ENCODE results near the gene MRRF. TPM values are rescaled to one million over a fixed set of nuclear protein-coding genes. Genes with fewer than 3 reads are reported as not detected.

Gene MRRF
- total and polyA plus RNA-seq, 2 donors = 22.7 to 42.0 TPM

DNA sequence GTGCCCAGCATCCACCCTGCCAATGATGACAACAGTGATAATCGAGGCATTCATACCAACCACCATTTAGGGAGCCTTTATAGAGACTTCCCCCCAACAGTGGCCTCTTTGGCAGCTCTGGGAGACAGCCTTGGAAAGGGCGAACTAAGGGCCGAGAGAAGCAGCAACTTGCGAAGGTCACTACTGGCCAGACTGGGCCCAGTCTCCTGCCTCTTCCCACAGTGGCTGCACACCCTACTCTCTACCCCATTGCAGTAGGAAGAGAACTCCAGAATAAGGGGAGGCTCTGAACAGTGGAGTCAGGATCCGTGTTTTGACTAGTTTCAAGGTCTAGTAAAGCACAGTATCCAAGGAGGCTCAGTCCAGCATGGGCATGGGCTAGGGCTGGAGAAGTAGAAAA lies 41.2 kb upstream of the MRRF start:
- Histone ChIP-seq H3K27ac (ENCODE audit: low read depth) (no peak overlapping the region), H3K36me3 (ENCODE audit: insufficient read depth) (no peaks in the 10 kb centered on the region), H3K4me1 (ENCODE audit: insufficient read depth) (no peaks in the 10 kb centered on the region), H3K4me3 (ENCODE audit: low read depth, low read length) (no peak overlapping the region)
- WGBS = 76% methylated on average over 5 of the region's 5 CpGs
- DNase-seq (ENCODE audit: extremely low spot score) = no peak

DNA sequence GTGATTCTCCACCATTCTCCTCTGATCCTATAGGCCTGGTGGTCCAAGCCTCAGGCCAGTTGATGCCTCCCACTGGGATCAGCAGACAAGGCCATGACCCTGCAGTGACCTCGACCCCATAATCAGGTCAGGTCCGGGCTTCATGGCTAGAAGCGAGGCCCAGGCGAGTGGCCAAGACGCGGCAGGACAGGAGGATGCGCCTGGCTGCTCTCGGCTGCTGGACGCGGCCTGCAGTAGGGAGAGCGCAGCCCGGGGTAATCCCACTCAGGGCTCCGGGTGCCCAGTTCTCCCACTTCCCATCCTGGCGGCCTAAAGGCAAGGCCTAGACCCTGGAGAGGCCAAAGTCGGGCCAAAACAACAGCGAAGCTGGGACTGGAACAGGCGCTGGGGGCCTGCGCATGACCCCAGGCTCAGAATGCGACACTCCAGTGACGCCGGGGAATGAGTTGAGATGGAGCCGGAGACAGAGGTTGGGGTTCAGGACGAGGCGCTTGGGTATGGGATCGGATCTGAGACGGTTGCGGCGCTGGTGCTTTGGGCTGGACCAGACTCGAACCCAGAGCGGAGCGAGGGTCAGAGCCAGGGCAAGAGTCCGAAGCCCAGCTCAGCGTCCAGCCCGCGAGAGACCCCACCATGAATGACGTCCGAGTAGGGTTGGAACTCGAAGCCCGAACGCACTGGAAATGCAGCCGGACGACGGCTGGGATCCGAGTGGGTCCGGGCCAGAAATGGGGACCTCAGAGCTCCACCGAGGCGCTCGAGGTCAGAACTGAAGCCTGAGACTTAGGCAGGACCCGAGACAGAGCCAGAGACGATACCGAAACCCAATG lies 39.2 kb upstream of the MRRF start:
- Histone ChIP-seq H3K4me1 (ENCODE audit: insufficient read depth) (no peaks in the 10 kb centered on the region), H3K4me3 (ENCODE audit: low read depth, low read length) (no peak overlapping the region), H3K27ac (ENCODE audit: low read depth) (no peak overlapping the region), H3K36me3 (ENCODE audit: insufficient read depth) (no peaks in the 10 kb centered on the region)
- whole genome bisulfite sequencing = 31% methylated on average over 51 of the region's 51 CpGs
- no peak for DNase-seq (ENCODE audit: extremely low spot score)

GRCh38 chr9:122226142-122226757 lies 38.4 kb upstream of the MRRF start:
- no peaks in the 10 kb centered on the region for H3K4me1 ChIP-seq (ENCODE audit: insufficient read depth)
- H3K4me3 ChIP-seq (ENCODE audit: low read depth, low read length) = no peak overlapping the region
- no peak for DNase-seq (ENCODE audit: extremely low spot score)
- WGBS = 8% methylated on average over 51 of the region's 51 CpGs
- no peaks in the 10 kb centered on the region for H3K36me3 ChIP-seq (ENCODE audit: insufficient read depth)
- H3K27ac ChIP-seq (ENCODE audit: low read depth) = no peak overlapping the region

GRCh38 chr9:122226758-122227574 lies 37.7 kb upstream of the MRRF start:
- WGBS = 11% methylated on average over 59 of the region's 59 CpGs
- Histone ChIP-seq H3K36me3 (ENCODE audit: insufficient read depth) (no peaks in the 10 kb centered on the region), H3K27ac (ENCODE audit: low read depth) (no peak overlapping the region), H3K4me1 (ENCODE audit: insufficient read depth) (no peaks in the 10 kb centered on the region), H3K4me3 (ENCODE audit: low read depth, low read length) (peak overlapping the region; percentile 36)
- no peak for DNase-seq (ENCODE audit: extremely low spot score)

- Histone ChIP-seq H3K4me3 (ENCODE audit: low read depth, low read length) (peak overlapping the region; percentile 36), H3K36me3 (ENCODE audit: insufficient read depth) (no peaks in the 10 kb centered on the region), H3K4me1 (ENCODE audit: insufficient read depth) (no peaks in the 10 kb centered on the region), H3K27ac (ENCODE audit: low read depth) (no peak overlapping the region)
- WGBS = 9% methylated on average over 10 of the region's 10 CpGs
- DNase-seq (ENCODE audit: extremely low spot score) = no peak
Measured at GRCh38 chr9:122227575-122227900, 37.1 kb upstream of the MRRF start.

DNA sequence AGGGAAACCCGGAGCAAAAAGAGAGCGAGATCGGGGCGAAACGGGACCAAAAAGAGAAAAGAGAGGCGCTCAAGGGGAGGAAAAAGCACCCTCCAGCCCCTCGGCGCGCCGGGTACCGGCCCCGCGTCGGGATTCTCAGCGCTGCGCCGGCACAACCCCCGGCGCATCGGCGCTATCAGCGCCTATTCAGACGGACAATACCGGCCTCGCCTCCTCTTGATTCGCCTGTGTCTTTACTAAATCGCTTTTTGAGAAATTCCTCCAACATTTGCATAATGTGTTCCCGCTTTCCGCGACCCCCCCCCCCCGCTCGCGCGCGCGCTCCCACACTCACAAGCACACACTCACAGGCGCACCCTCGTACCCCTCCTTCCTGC lies 36.5 kb upstream of the MRRF start:
- no peaks in the 10 kb centered on the region for H3K36me3 ChIP-seq (ENCODE audit: insufficient read depth)
- H3K4me3 ChIP-seq (ENCODE audit: low read depth, low read length) = peak overlapping the region; percentile 36
- H3K4me1 ChIP-seq (ENCODE audit: insufficient read depth) = no peaks in the 10 kb centered on the region
- DNase-seq (ENCODE audit: extremely low spot score) = no peak
- under 1% methylated on average over 38 of the region's 38 CpGs for WGBS
- no peak overlapping the region for H3K27ac ChIP-seq (ENCODE audit: low read depth)

DNA sequence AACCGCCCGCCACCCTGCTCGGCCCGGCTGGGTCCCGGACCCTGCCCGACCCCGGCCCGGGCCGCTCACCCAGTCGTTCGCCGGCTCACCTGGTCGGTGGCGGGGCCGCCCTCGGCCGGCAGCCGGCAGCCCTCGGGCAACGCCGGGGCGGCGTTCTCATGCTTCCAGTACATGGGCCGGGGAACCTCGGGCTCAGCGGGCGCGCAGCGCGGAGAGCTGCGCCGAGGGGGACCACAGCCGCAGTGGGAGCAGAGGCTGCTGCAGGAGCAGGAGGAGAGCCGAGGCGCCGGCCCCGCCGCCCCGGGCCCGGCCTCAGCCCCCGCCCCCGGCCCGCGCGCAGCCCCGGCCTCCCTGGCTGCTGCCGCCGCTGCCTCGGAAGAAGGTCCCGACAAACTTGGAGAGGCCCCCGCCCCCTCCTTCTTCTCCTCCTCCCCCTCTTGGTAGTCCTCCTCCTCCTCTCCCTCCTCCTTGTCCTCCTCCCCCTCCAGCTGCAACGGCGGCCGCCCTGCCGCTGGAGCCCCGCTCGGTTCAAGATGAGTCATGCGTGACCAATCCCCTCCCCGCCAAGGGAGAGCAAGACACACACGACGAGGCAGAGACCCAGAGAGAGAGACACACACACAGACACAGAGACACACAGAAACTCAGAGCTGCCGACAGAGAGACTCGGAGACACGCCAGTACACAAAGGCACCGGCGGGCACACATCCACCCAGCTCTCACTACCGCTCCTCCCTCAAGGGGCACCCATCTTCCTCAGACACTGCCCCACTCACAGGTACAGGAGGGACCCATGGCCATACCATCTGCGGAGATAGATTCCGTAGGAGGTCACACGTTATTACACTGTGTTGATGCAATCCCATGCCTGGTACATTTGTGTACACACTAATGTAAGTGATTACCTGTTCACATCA lies 35.9 kb upstream of the MRRF start, which contains the start of gene LHX6:
TSS of gene LHX6 (minus strand) at position 390 of the 917 bp plus-strand sequence. CDS start at position 173, 217 bp downstream.
- 4% methylated on average over 70 of the region's 70 CpGs for WGBS
- H3K4me1 ChIP-seq (ENCODE audit: insufficient read depth) = no peaks in the 10 kb centered on the region
- no peak for DNase-seq (ENCODE audit: extremely low spot score)

DNA sequence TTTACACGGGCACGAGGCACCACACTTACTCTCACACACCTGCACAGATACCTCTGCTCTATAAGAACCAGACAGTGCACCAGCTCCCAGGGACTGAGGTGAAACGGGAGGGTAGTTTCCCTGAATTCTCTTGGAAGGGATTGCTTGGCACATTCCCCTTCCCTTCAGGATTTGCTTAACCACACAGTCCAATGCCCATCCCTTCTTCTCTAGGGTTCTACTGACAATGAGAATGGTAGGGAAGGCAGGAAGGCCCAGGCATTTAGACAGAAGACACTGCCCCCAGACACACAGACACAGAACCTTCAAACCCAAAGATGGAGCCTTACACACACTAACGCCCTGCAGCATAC lies 35.2 kb upstream of the MRRF start:
- no peaks in the 10 kb centered on the region for H3K36me3 ChIP-seq (ENCODE audit: insufficient read depth)
- 41% methylated on average over 4 of the region's 4 CpGs for WGBS
- H3K27ac ChIP-seq (ENCODE audit: low read depth) = no peak overlapping the region
- H3K4me1 ChIP-seq (ENCODE audit: insufficient read depth) = no peaks in the 10 kb centered on the region
- H3K4me3 ChIP-seq (ENCODE audit: low read depth, low read length) = no peak overlapping the region
- DNase-seq (ENCODE audit: extremely low spot score) = no peak

More for the DNA sequence above, 35.9 kb upstream of the MRRF start, which contains the start of gene LHX6:
- peak within 1 kb of the TSS; percentile 36 for H3K4me3 ChIP-seq (ENCODE audit: low read depth, low read length)
- H3K36me3 ChIP-seq (ENCODE audit: insufficient read depth) = no peaks in the 10 kb centered on the region
- H3K27ac ChIP-seq (ENCODE audit: low read depth) = no peak within 1 kb of the TSS

DNA sequence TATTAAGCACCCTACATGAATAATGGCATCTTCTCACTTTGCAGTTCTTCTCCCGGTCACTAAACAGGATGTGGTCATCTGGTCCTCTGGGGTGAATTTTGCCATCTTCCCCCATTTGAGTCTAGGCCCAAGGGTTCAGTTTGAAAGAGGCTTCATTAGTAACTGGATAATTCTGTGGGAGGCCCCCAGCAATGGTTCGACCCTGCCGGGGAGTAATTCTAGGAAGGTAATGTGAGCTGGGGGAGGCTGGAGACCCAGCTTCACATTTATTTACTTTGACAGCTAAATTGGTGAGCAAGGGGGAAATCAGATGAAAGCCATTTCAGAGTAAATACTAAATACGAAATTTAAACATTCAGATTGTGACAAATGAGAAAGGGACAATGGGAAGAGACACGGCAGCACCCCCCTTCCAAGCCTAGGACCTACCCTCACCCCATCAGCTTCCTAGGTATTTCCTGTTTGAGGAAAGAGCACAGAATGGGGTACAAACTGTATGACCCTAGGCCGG lies 31.8 kb upstream of the MRRF start:
- no peak for DNase-seq (ENCODE audit: extremely low spot score)
- H3K27ac ChIP-seq (ENCODE audit: low read depth) = no peak overlapping the region
- 64% methylated on average over 6 of the region's 6 CpGs for WGBS
- no peaks in the 10 kb centered on the region for H3K36me3 ChIP-seq (ENCODE audit: insufficient read depth)
- H3K4me1 ChIP-seq (ENCODE audit: insufficient read depth) = no peaks in the 10 kb centered on the region
- H3K4me3 ChIP-seq (ENCODE audit: low read depth, low read length) = no peak overlapping the region

GRCh38 chr9:122234022-122234748 lies 30.5 kb upstream of the MRRF start:
- WGBS = 78% methylated on average over 7 of the region's 7 CpGs
- no peak overlapping the region for H3K4me3 ChIP-seq (ENCODE audit: low read depth, low read length)
- no peaks in the 10 kb centered on the region for H3K4me1 ChIP-seq (ENCODE audit: insufficient read depth)
- no peak overlapping the region for H3K27ac ChIP-seq (ENCODE audit: low read depth)
- H3K36me3 ChIP-seq (ENCODE audit: insufficient read depth) = no peaks in the 10 kb centered on the region
- no peak for DNase-seq (ENCODE audit: extremely low spot score)

GRCh38 chr9:122236681-122237080 lies 28.0 kb upstream of the MRRF start:
- DNase-seq (ENCODE audit: extremely low spot score) = no peak
- WGBS = 59% methylated on average over 10 of the region's 10 CpGs
- H3K36me3 ChIP-seq (ENCODE audit: insufficient read depth) = no peaks in the 10 kb centered on the region

DNA sequence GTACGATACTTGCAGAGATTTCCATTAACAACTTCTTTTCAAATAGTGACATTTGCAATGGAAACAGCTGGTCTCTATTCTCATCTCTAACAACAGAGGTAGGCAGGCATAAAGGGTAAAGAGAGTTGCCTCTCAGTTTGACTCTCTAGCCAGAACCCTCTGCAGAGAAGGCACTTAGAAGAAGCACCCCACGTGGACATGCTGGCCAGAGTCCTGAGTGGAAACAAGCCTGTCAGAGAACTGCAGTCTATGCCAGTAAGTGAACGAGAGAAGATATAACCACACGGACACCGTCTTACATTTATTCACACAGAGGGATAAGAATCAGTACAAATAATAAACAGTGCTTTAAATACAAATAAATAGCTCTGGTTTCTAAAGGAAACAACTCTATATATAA lies 25.0 kb upstream of the MRRF start:
- Histone ChIP-seq H3K4me1 (ENCODE audit: insufficient read depth) (no peaks in the 10 kb centered on the region), H3K36me3 (ENCODE audit: insufficient read depth) (peaks cover 5% of the 10 kb centered on the region), H3K4me3 (ENCODE audit: low read depth, low read length) (no peak overlapping the region), H3K27ac (ENCODE audit: low read depth) (no peak overlapping the region)
- no peak for DNase-seq (ENCODE audit: extremely low spot score)
- 74% methylated on average over 5 of the region's 5 CpGs for WGBS

More at GRCh38 chr9:122236681-122237080, 28.0 kb upstream of the MRRF start:
- no peak overlapping the region for H3K4me3 ChIP-seq (ENCODE audit: low read depth, low read length)
- no peak overlapping the region for H3K27ac ChIP-seq (ENCODE audit: low read depth)
- H3K4me1 ChIP-seq (ENCODE audit: insufficient read depth) = no peaks in the 10 kb centered on the region

Measured in urinary bladder (tissue), 4 donors.